Caco-2 (cell line): ENCODE measurements around the gene SLC25A27. TPM values are rescaled to one million over a fixed set of nuclear protein-coding genes. Genes with fewer than 3 reads are reported as not detected.

ENCODE experiments used
- BruUV-seq: library from RNA; stranded (reverse); fragments of 400-500 nt; replicated peaks from 2 replicates; lab custom pipeline; 2021; lab: Mats Ljungman, UMichigan
- CTCF ChIA-PET: fragments of 300-600 bp; sonication (Branson Sonifier 250); formaldehyde crosslinking; loops from one replicate; lab custom pipeline; 2022; ENCODE audit warnings: antibody characterized with exemption; lab: Charles Lee
- POLR2A ChIA-PET: fragments of 300-600 bp; sonication (Branson Sonifier 250); formaldehyde crosslinking; loops from one replicate; lab custom pipeline; 2022; ENCODE audit warnings: antibody characterized with exemption; lab: Charles Lee
- DNase-seq, 2 experiments: peaks; one replicate each; pipeline versions ENCODE4 v3.0.0 to v3.0.0-alpha.2; 2020 to 2022
- H3K27me3 ChIP-seq: replicated peaks from 2 replicates; pipeline ENCODE4 v1.6.0; 2011; ENCODE audit warnings: low read length; ENCODE audit not compliant: control insufficient read depth, insufficient read depth
- H3K36me3 ChIP-seq: 2 replicates; pipeline ENCODE4 v1.5.1; 2011; ENCODE audit warnings: low read length; ENCODE audit not compliant: control insufficient read depth, insufficient read depth
- H3K4me1 ChIP-seq: fragments of 250-450 bp; sonication (Bioruptor Pico); 2 replicates; pipeline ENCODE4 v1.5.1; 2020; ENCODE audit warnings: mild to moderate bottlenecking
- H3K4me3 ChIP-seq: 2 replicates; pipeline ENCODE4 v1.5.1; 2011; ENCODE audit warnings: low read depth, mild to moderate bottlenecking, control low read depth, low read length
- H3K9me3 ChIP-seq: fragments of 250-450 bp; sonication (Bioruptor Pico); 2 replicates; pipeline ENCODE4 v1.5.1; 2020; ENCODE audit warnings: mild to moderate bottlenecking, moderate library complexity
- H3K27ac Mint-ChIP-seq: one replicate; pipeline ENCODE4 v1.8.0; 2022; ENCODE audit warnings: mixed read lengths; ENCODE audit not compliant: unreplicated experiment
- H3K27me3 Mint-ChIP-seq: one replicate; pipeline ENCODE4 v1.8.0; 2022; ENCODE audit warnings: mixed read lengths; ENCODE audit not compliant: insufficient read depth, unreplicated experiment
- H3K36me3 Mint-ChIP-seq: one replicate; pipeline ENCODE4 v1.8.0; 2022; ENCODE audit warnings: mild to moderate bottlenecking, mixed read lengths; ENCODE audit not compliant: insufficient read depth, unreplicated experiment
- H3K4me1 Mint-ChIP-seq: one replicate; pipeline ENCODE4 v1.8.0; 2022; ENCODE audit warnings: low read depth, mixed read lengths; ENCODE audit not compliant: unreplicated experiment
- H3K4me3 Mint-ChIP-seq: one replicate; pipeline ENCODE4 v1.8.0; 2022; ENCODE audit warnings: mild to moderate bottlenecking, moderate library complexity, mixed read lengths; ENCODE audit not compliant: unreplicated experiment
- H3K9me3 Mint-ChIP-seq: one replicate; pipeline ENCODE4 v1.8.0; 2022; ENCODE audit warnings: mixed read lengths; ENCODE audit not compliant: unreplicated experiment
- intact Hi-C: fragments of 100-400 bp; cut with micrococcal nuclease; formaldehyde crosslinking; loops from one replicate; pipeline ENCODE4 v1.10.0; 2022; ENCODE audit not compliant: unreplicated experiment
- total RNA-seq: library from RNA; stranded (reverse); gene quantifications from 2 replicates; pipeline ENCODE4 v1.2.3, GENCODE V29; 2022
- TF ChIP-seq, protein P1 (sequence below), 2 experiments: fragments of 200-600 bp in 1 of 2; IDR thresholded peaks; 1 replicate in 1 of 2; 2 replicates in 1 of 2; pipeline versions ENCODE4 v1.5.1 to v1.8.0; 2011 to 2022; ENCODE audit warnings: antibody characterized with exemption in 1 of 2, control low read depth in 1 of 2, inconsistent platforms in 1 of 2, low read depth in 1 of 2, low read length in 1 of 2, mild to moderate bottlenecking in 1 of 2, moderate library complexity in 1 of 2; ENCODE audit not compliant: insufficient read depth in 1 of 2, severe bottlenecking in 1 of 2, unreplicated experiment in 1 of 2

Gene SLC25A27
- total RNA-seq, 1 experiment from 2014 or later: 0.64 TPM

DNA sequence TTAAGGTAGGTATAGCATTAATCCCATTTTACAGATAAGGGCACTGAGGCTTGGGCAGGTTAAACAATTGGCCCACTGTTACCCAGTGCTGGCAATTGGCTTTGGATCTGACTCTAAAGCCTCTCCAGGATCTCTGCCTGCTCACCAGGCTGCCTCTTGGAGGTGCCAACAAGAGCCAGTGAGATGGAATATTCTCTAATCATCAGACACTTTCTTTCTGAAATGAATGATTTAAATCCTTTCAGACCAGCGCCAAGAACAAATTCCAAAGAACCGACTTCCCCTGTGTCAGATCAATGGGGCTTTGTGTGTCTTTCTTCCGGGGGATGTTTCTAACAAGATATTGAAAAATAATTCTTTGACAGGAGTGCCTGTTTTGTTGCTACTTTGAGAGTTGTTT is 23.8 kb upstream of the SLC25A27 start:
- BruUV-seq: no TSS peak
- POLR2A ChIA-PET: no interaction called here
- no peak for DNase-seq
- no peaks in the 10 kb centered on the region for H3K36me3 Mint-ChIP-seq
- no peaks in the 10 kb centered on the region for H3K27me3 ChIP-seq
- no peaks in the 10 kb centered on the region for H3K9me3 ChIP-seq
- no peaks in the 10 kb centered on the region for H3K9me3 Mint-ChIP-seq
- TF ChIP-seq, protein P1, sequence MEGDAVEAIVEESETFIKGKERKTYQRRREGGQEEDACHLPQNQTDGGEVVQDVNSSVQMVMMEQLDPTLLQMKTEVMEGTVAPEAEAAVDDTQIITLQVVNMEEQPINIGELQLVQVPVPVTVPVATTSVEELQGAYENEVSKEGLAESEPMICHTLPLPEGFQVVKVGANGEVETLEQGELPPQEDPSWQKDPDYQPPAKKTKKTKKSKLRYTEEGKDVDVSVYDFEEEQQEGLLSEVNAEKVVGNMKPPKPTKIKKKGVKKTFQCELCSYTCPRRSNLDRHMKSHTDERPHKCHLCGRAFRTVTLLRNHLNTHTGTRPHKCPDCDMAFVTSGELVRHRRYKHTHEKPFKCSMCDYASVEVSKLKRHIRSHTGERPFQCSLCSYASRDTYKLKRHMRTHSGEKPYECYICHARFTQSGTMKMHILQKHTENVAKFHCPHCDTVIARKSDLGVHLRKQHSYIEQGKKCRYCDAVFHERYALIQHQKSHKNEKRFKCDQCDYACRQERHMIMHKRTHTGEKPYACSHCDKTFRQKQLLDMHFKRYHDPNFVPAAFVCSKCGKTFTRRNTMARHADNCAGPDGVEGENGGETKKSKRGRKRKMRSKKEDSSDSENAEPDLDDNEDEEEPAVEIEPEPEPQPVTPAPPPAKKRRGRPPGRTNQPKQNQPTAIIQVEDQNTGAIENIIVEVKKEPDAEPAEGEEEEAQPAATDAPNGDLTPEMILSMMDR (IDR thresholded peaks at IDR 0.05; ENCODE audit: insufficient read depth in 1 of 2, low read depth in 1 of 2, low read length in 1 of 2, severe bottlenecking in 1 of 2, unreplicated experiment in 1 of 2): no peak
- H3K27ac Mint-ChIP-seq: no peak overlapping the region
- H3K4me3 ChIP-seq: no peak overlapping the region
- H3K4me1 ChIP-seq: no peaks in the 10 kb centered on the region
- CTCF ChIA-PET: no interaction called here
- H3K4me1 Mint-ChIP-seq: no peaks in the 10 kb centered on the region
- intact Hi-C loops: loop anchor here (5.0 kb wide), 1 partner anchor 137 kb away; the partner anchor contains the start of gene RCAN2
- H3K27me3 Mint-ChIP-seq: peaks cover 4% of the 10 kb centered on the region
- no peak overlapping the region for H3K4me3 Mint-ChIP-seq
- H3K36me3 ChIP-seq: no peaks in the 10 kb centered on the region

DNA sequence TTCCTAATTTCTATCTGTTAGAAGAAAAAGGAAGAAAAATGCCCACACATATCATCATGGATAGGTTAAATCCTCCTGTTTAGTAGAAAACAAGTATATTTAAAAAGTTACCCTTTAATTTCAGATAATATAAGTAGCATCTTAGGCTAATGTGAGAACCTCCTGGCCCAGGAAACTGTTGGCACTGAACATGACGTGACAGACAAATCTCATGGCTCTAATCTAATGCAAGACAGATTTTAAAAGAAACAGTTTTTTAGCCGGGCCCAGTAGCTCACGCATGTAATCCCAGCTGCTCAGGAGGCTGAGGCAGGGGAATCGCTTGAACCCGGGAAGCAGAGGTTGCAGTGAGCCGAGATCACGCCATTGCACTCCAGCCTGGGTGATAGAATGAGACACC is 23.1 kb upstream of the SLC25A27 start:
- Histone ChIP-seq H3K9me3 (no peaks in the 10 kb centered on the region), H3K4me1 (no peaks in the 10 kb centered on the region), H3K36me3 (no peaks in the 10 kb centered on the region), H3K4me3 (no peak overlapping the region), H3K27me3 (no peaks in the 10 kb centered on the region)
- no peak for DNase-seq
- ChIA-PET POLR2A (no interaction called here), CTCF (no interaction called here)
- no peak overlapping the region for H3K27ac Mint-ChIP-seq
- H3K36me3 Mint-ChIP-seq: no peaks in the 10 kb centered on the region
- H3K4me1 Mint-ChIP-seq: no peaks in the 10 kb centered on the region
- peaks cover 4% of the 10 kb centered on the region for H3K27me3 Mint-ChIP-seq
- TF ChIP-seq, protein P1 (IDR thresholded peaks at IDR 0.05; ENCODE audit: insufficient read depth in 1 of 2, low read depth in 1 of 2, low read length in 1 of 2, severe bottlenecking in 1 of 2, unreplicated experiment in 1 of 2): no peak
- no peaks in the 10 kb centered on the region for H3K9me3 Mint-ChIP-seq
- intact Hi-C loops: loop anchor here (5.0 kb wide), 1 partner anchor 137 kb away; the partner anchor contains the start of gene RCAN2
- no peak overlapping the region for H3K4me3 Mint-ChIP-seq
- no TSS peak for BruUV-seq

DNA sequence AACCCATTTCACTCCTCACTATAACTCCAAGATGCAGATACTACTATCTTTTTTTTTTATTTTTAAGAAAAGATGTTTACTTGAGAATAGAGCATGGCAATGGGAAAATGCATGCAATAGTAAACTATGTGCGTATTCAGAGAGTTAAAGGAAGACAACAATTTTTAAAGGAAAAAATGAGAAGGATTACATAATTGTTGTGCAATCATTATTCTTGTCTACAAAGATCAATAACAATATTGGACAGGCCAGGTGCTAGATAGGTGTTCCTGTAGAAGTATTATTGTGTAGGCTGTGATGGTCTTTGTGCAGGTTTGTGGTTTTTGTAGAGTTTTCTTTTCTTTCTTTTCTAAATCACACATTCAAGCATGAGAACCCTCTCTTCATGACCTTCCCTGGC is 20.7 kb upstream of the SLC25A27 start:
- intact Hi-C loops: no loop called here
- no peaks in the 10 kb centered on the region for H3K36me3 Mint-ChIP-seq
- H3K4me1 ChIP-seq: no peaks in the 10 kb centered on the region
- H3K9me3 Mint-ChIP-seq: no peaks in the 10 kb centered on the region
- ChIA-PET CTCF (no interaction called here), POLR2A (no interaction called here)
- H3K27me3 Mint-ChIP-seq: peaks cover 4% of the 10 kb centered on the region
- no peaks in the 10 kb centered on the region for H3K9me3 ChIP-seq
- H3K4me1 Mint-ChIP-seq: no peaks in the 10 kb centered on the region
- H3K4me3 ChIP-seq: no peak overlapping the region
- no TSS peak for BruUV-seq
- H3K36me3 ChIP-seq: no peaks in the 10 kb centered on the region
- DNase-seq: no peak
- H3K4me3 Mint-ChIP-seq: no peak overlapping the region
- TF ChIP-seq, protein P1 (IDR thresholded peaks at IDR 0.05; ENCODE audit: insufficient read depth in 1 of 2, low read depth in 1 of 2, low read length in 1 of 2, severe bottlenecking in 1 of 2, unreplicated experiment in 1 of 2): no peak
- H3K27me3 ChIP-seq: no peaks in the 10 kb centered on the region
- no peak overlapping the region for H3K27ac Mint-ChIP-seq
